ENCODE data around the gene IL21R. TPM values are rescaled to one million over a fixed set of nuclear protein-coding genes. Genes with fewer than 3 reads are reported as not detected.

IL21R gene
- total RNA-seq, 6 experiments from 2014 or later = 0.96 to 1.8 (median 1.2) TPM

DNA sequence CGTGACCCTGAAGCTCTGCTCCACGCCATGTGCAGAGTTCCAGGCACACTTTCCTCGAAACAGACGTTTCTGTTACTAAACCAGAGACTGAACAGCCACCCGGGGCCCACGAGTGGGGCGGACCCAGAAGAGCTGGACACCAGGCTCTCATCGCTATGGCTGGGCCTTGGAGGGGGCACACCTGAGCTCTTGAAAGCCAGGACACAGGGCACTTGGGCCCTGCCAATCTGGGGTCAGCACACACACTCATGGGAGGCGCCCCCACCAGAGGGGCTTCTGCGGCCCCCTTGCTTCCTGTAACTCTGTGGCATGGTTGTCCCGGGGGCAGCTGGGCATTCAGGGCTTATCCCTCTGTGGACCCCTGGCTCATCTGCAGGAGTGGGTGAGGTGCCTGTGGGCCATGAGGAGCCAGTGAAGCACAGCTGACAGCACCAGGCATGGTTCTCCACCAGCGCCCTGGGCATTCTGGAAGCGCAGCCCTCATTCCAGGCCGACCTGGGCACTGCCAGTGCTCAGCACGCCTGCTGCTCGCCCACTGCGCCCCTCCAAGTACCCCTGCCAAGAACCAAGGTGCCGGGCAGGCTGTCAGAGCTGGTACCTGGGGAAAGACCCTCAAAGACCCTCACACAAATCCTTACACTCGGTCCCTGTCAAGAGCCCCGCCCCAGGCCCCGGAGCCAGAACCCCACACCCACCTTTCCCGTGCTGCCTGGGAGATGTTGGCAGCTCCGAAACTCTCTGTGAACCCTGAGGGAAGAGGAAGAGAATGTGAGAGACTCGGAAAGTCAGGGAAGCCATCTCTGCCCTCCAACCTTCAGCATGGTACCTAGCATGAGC is 61.1 kb downstream of the IL21R start:
- peaks cover 4% of the 10 kb centered on the region; the same call in 1 of the 2 replicates for H3K9me3 Mint-ChIP-seq
- TF ChIP-seq, protein P1, sequence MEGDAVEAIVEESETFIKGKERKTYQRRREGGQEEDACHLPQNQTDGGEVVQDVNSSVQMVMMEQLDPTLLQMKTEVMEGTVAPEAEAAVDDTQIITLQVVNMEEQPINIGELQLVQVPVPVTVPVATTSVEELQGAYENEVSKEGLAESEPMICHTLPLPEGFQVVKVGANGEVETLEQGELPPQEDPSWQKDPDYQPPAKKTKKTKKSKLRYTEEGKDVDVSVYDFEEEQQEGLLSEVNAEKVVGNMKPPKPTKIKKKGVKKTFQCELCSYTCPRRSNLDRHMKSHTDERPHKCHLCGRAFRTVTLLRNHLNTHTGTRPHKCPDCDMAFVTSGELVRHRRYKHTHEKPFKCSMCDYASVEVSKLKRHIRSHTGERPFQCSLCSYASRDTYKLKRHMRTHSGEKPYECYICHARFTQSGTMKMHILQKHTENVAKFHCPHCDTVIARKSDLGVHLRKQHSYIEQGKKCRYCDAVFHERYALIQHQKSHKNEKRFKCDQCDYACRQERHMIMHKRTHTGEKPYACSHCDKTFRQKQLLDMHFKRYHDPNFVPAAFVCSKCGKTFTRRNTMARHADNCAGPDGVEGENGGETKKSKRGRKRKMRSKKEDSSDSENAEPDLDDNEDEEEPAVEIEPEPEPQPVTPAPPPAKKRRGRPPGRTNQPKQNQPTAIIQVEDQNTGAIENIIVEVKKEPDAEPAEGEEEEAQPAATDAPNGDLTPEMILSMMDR (IDR thresholded peaks at IDR 0.05) = no peak

DNA sequence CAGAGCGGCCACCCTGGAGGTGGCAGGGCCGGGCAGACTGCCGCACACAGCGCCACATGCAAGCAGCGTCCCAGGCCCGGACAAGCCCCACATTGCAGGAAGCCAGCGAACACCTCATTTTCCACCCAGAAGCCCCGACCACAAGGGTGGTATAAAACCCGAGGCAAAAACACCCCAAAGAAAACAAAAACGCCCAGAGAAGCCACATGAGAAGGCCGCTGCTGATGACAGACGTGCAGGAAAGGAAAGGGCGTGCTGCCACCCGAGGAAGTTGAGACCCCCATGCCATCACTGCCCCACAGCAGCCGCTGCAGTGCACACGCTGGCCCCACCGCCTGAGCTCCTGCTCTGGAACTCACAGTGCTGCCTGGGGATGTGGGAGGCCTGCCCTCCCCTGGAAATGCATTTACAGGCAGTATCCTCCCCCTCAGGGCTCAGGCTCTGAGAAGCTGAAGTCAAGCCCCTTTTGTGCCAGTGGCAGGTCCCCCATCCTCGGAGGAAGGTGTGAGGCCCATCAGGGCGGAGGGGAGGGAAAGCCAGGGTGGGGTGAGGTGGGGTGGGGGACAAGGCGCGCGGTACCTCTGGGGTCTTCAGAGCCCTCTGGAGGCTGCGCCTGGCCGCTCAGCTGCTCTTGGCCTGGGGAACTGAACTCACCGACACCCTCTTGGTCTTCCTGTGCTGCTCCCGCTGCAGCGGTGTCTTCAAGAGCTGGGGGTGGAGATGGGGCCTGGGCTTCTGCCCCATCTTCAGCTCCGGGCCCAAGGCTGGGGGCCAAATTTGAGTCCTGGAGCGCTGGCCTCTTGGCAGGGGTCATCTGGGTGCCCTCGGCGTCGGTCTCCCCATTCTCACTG is 62.0 kb downstream of the IL21R start:
- Mint-ChIP-seq H3K27me3 (ENCODE audit: insufficient read depth) (peaks cover 2% of the 10 kb centered on the region; the same call in 1 of the 2 replicates), H3K27ac (no peak overlapping the region), H3K4me3 (no peak overlapping the region), H3K9me3 (peaks cover 4% of the 10 kb centered on the region; the same call in 1 of the 2 replicates), H3K4me1 (ENCODE audit: low read depth) (peaks cover 17% of the 10 kb centered on the region; the same call in 1 of the 2 replicates), H3K36me3 (ENCODE audit: low read depth) (peaks cover 39% of the 10 kb centered on the region)
- DNase-seq = no peak
- TF ChIP-seq, protein P1 (IDR thresholded peaks at IDR 0.05) = no peak

More for the DNA sequence above, 61.1 kb downstream of the IL21R start:
- DNase-seq = no peak
- Mint-ChIP-seq H3K36me3 (ENCODE audit: low read depth) (peaks cover 30% of the 10 kb centered on the region), H3K4me1 (ENCODE audit: low read depth) (peaks cover 17% of the 10 kb centered on the region; the same call in 1 of the 2 replicates), H3K27me3 (ENCODE audit: insufficient read depth) (peaks cover 3% of the 10 kb centered on the region; the same call in 1 of the 2 replicates), H3K27ac (no peak overlapping the region), H3K4me3 (no peak overlapping the region)

DNA sequence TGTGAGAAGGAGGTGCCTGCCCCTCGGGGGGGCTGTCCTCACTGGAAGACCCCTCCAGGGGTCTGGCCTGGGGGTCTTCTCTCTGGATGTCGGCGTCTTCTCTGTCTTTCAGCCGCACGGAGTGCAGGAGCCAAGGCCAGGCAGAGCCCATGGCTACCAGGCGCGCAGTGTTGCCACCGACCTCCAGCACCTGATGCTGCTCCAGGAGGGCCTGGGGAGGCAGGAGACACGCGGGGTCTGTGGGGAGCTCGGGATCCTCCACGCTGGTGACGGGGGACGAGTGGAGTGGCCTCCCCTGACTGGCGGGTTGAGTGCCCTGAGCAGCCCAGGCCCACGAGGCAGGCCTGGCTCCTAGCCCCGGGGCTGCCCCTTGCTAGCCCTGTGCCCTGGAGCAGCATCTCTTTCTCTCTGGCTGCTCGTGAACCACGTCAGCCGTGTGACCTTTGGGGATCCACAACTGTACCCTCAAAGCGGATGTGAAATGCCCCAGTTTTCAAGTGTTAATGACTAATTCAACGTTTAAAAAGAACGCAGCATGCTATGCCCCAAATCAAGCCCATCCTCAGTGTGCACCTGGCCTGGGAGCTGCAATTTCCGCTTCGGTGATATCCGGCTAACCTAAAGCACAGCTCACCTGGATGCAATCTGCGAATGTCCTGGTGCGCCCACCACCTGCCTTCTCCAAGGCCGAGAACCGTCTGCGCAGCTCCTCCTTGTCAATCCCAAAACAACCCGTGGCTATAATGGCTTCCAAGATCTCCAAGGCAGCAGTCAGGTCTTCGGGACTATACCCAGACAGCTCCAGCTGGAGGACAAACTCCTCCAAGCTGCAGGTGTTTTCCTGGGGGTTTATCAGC is 62.9 kb downstream of the IL21R start:
- Mint-ChIP-seq H3K4me3 (no peak overlapping the region), H3K27me3 (ENCODE audit: insufficient read depth) (no peaks in the 10 kb centered on the region), H3K4me1 (ENCODE audit: low read depth) (peaks cover 17% of the 10 kb centered on the region; the same call in 1 of the 2 replicates), H3K9me3 (peaks cover 4% of the 10 kb centered on the region; the same call in 1 of the 2 replicates), H3K36me3 (ENCODE audit: low read depth) (peaks cover 46% of the 10 kb centered on the region), H3K27ac (no peak overlapping the region)
- TF ChIP-seq, protein P1 (IDR thresholded peaks at IDR 0.05) = no peak
- no peak for DNase-seq

DNA sequence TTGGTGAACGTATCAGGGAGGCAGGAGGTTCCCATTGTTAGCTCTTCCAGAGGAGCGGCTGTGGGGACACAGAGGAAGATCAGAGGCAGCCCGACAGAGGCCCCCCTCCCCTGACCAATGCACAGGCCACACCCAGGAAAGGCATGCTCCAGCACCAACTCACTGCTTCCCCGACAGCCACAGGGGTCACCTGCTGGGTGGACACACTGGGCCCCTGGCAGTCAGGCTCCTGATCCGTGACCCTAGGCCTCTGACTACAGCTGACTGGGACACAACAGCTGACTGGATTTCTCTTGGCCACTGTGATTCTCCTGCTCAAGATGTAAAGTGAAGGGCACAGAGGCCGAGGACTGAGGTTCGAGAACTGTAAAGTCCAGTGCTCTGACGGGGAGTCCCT is 63.5 kb downstream of the IL21R start:
- TF ChIP-seq, protein P1 (IDR thresholded peaks at IDR 0.05) = no peak
- Mint-ChIP-seq H3K4me3 (no peak overlapping the region), H3K9me3 (peaks cover 4% of the 10 kb centered on the region; the same call in 1 of the 2 replicates), H3K36me3 (ENCODE audit: low read depth) (peaks cover 53% of the 10 kb centered on the region), H3K4me1 (ENCODE audit: low read depth) (peaks cover 23% of the 10 kb centered on the region), H3K27ac (no peak overlapping the region), H3K27me3 (ENCODE audit: insufficient read depth) (no peaks in the 10 kb centered on the region)
- no peak for DNase-seq
